ENCODE data around the gene EPHB1.

The EPHB1 gene

GRCh38 chr3:135081451-135081850 lies 286.4 kb downstream of the EPHB1 start:
- no peak for DNase-seq (ENCODE audit: extremely low read depth, low read depth)
- TF ChIP-seq CTCF (IDR thresholded peaks at IDR 0.05; ENCODE audit: low read depth, low read length, missing control alignments): no peak
- H3K4me3 ChIP-seq (replicated peaks; ENCODE audit: low read depth, low read length): no peak overlapping the region

DNA sequence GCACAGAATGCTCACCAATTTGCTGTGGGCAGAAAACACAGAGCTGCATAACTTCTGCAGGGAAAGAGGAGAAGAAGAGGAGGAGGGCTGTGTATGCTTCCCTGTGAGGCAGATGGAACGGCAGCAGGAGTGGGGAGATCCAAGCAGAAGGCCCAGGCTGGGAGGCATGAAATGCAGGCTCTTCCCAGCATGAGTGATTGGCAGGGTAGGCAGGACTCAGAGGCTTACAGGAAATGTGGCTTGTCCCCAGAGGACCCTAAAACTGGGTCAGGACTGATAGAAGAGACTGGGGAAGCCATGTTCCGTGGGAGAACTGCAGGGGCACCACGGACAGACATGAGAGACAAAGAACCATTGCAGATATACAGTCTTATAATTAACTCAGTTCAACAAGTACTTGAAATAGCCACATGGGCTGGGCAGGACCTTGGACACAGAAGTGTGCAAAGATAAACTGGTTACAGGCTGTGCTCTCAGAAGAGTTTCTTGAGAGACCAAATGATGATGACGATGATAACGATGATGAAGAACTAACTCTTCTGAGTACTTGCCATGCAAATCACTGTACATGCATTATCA lies 286.9 kb downstream of the EPHB1 start:
- H3K4me3 ChIP-seq (replicated peaks; ENCODE audit: low read depth, low read length): no peak overlapping the region
- no peak for TF ChIP-seq CTCF (IDR thresholded peaks at IDR 0.05; ENCODE audit: low read depth, low read length, missing control alignments)
- DNase-seq (ENCODE audit: extremely low read depth, low read depth): no peak

DNA sequence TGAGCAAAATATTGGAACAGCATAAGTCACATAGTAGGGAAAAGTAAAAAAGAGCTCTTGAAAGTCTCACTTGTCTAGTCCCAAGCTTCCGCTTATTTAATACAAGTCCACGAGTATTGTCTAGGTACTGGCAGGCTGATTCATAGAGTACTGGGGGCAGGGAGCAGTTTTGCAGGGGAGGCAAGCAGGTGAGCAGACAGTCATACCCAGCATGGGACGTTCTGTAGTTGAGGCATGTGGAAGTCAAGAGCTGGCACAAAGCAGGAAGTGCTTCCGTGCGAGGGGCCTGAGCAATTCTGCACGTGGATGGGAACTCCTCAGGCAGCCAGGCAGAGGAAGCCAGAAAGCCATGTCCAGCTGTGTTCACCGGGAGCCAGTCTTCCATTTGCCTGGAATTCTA lies 287.6 kb downstream of the EPHB1 start:
- H3K4me3 ChIP-seq (replicated peaks; ENCODE audit: low read depth, low read length): no peak overlapping the region
- TF ChIP-seq CTCF (IDR thresholded peaks at IDR 0.05; ENCODE audit: low read depth, low read length, missing control alignments): no peak
- DNase-seq (ENCODE audit: extremely low read depth, low read depth): no peak

DNA sequence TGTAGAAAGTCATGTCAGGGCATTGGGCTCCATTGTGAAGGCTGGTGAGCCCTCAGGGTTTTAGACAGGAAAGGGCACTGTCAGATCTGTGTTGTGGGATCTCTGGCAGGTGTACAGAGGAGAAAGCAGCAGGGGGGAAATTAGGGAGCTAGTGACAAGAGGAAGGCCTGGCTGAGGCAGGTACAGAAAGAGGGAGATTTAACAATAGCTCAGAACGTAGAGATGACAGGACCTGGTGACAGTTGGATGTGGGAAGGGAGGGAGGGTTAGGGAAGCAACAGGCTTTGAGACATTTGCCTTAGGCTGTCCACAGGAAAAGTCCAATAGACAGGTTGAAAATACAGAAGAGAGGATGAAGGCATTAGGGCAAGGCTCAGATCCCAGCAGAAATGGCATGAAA lies 288.1 kb downstream of the EPHB1 start:
- DNase-seq (ENCODE audit: extremely low read depth, low read depth): no peak
- no peak for TF ChIP-seq CTCF (IDR thresholded peaks at IDR 0.05; ENCODE audit: low read depth, low read length, missing control alignments)

DNA sequence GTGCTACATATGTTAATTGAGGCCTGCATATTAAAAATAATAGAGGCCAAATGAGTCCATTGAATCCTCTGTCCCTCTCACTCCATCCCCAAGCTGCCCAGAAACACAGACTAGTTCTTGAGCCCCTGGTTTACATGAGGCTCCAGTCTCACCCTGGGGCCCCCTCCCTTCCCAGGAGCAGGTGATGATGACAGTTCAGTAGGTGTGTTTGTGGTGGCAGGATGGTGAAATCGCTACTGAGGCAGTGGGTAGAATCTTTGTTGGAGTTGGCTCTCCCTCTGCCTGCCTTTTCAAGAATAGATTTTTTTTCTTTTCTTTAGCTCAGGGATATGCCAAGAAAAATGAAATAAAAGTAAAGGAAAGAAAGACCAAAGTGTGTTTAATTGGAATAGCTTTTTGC lies 288.7 kb downstream of the EPHB1 start:
- no peak overlapping the region for H3K4me3 ChIP-seq (replicated peaks; ENCODE audit: low read depth, low read length)
- no peak for TF ChIP-seq CTCF (IDR thresholded peaks at IDR 0.05; ENCODE audit: low read depth, low read length, missing control alignments)
- no peak for DNase-seq (ENCODE audit: extremely low read depth, low read depth)

More for the DNA sequence above, 288.1 kb downstream of the EPHB1 start:
- H3K4me3 ChIP-seq (replicated peaks; ENCODE audit: low read depth, low read length): no peak overlapping the region

GRCh38 chr3:135084405-135084804 lies 289.3 kb downstream of the EPHB1 start:
- H3K4me3 ChIP-seq (replicated peaks; ENCODE audit: low read depth, low read length): no peak overlapping the region

More at GRCh38 chr3:135084405-135084804, 289.3 kb downstream of the EPHB1 start:
- DNase-seq (ENCODE audit: extremely low read depth, low read depth): no peak
- no peak for TF ChIP-seq CTCF (IDR thresholded peaks at IDR 0.05; ENCODE audit: low read depth, low read length, missing control alignments)
